ENCODE data around the gene WLS.

GRCh38 chr1:68163220-68163619, 69.1 kb downstream of the WLS start:
- no peak for TF ChIP-seq POLR2AphosphoS5 (IDR thresholded peaks at IDR 0.05; ENCODE audit: borderline replicate concordance, low read depth, low read length)
- TF ChIP-seq EZH2 (IDR thresholded peaks at IDR 0.05): no peak
